HG03520 (cell line): Measurements from ENCODE around the gene MYO9B.

Experiments used
- ATAC-seq: cut with Tn5 transposase; IDR thresholded peaks from one replicate; pipeline ENCODE4 v1.9.1; 2021; ENCODE audit warnings: mild to moderate bottlenecking, moderate library complexity; ENCODE audit not compliant: unreplicated experiment

The MYO9B gene

DNA sequence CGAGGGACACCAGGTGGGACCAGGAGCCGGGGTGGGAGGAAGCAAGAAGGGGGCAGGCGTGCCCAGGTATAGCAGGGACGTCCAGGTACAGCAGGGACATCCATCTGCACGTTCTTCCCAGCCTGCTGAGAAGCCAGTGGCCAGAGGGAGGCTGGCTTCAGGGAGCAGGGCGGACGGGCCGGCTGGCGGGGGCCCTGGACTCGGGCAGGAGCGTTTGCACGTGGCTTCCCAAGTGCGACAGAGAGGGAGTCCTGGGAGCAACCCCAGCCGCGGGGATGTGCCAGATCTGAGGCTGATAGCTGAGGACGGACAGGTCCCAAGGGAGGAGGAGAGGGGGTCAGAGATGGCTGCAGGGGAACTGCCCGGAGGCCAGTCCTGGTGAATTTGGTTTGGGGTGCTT is 36.7 kb downstream of the MYO9B start:
- ATAC-seq, result no peak

DNA sequence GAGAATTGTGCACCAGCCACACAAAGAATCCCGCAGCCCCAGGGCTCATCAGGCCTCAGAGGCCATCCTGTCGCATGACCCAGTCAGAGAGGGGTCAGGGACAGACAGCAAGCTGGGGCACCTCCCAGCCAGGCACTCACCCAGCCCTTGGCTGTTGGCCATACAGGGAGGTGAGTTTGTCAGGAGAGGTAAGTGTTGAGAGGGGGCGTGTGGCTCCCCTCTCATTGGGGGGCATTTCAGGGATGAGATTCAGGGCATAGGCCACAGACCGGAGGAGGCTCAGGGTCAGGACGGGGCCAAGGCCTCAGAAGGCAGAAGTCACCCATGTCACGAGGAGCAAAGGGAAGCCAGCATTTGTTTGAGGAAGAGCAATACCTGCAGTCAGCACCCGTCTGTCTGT is 37.1 kb downstream of the MYO9B start:
- no peak for ATAC-seq

DNA sequence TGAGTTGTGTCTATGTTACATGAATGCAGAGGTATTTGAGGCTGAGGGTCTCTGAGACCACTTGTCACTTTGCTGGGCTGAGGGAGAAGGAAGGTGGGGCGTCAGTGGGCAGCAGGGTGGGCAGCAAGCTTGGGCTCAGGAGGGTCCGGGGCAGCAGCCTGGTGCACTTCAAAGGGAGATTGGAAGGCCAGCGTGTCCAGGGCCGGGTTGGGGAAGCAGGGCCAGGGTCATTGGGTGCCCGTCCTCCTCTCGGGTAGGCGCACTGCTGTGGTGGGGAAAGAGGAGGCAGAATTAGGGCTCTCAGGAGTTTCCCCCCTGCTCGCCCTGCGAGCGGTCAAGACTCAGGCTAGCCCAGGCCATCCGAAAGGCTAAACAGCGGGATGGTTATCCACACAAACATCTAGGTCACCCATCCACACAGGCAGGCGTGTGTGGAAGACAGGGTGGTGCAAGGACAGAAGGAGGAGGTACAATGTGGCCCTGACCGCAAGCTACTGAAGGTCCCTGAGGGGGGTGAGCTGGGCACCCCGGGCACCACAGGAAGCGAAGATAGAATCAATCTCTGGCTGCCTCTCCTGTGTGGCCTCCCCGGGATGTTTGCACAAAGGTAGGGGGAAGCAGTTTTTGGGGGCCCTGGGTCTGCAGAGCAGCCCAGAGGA is 37.7 kb downstream of the MYO9B start:
- ATAC-seq, result no peak

DNA sequence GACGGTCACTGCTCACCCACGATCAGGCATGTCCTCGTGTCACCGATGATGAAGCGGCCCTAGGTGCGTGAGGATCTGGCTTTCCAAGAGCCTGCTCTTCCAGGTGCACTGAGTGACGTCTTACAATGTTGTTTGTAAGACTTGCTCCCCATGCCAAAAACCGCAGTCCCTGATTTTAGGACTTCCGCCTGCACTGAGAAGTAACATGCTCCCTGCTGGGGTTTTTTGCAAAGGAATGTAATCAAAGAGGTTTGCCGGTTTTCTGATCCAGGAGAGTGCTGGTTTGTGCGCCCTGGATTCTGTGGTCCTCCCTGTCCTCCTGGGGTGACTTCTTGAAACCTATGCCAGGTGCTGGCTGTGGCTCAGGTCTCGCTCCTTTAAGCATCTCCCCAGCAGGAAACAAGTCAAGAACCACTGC is 38.8 kb downstream of the MYO9B start:
- no peak for ATAC-seq

DNA sequence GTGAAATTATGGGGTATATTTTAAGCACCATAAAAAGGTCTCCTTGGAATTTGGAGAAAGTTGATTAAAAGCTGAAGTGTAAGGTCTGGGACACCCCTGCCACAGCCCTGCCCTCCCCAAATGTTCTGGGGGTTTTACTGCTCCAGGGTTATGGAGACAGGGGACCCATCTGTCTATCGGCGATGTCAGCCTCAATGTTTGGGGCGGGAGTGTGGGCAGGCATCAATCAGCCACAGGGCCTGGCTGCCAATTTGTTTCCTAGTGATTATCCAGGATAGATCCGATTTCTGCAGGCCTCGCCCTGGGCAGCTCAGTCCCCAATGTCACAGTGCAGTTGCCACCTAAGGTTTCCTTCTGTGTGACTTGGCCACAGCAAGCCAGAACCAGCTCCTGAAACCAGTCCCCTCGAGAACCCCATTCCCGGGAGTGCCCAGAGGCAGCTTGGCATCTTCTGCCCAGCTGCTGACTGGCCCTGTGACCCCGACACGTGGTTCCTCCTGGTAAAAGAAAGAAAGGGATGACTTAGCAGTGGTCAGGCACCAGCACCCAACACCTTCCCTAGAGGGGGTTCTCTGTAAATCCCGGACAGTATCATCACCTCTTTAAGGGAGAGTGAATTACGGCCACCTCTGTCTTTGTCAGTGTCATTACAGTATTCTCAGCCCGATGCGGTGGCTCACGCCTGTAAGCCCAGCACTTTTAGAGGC is 41.6 kb downstream of the MYO9B start:
- ATAC-seq, result no peak

DNA sequence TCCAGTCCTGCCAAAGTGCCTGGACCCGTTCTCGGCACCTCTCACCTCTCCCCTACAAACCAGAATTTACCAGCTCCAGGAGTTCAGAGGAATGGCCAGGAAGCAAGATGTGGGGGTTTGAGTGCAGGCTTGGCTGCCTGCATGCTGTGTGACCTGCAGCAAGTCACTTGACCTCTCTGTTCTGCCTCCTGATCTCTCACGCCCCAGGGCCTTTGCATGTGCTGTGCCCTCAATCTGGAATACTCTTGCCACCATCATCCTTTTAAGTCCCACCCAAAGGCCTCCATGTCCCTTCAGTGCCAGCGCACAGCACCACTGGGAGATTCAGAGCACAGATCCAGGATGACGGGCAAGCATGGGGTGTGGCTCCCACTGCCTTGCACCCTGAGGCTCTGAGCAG is 43.4 kb downstream of the MYO9B start:
- no peak for ATAC-seq

DNA sequence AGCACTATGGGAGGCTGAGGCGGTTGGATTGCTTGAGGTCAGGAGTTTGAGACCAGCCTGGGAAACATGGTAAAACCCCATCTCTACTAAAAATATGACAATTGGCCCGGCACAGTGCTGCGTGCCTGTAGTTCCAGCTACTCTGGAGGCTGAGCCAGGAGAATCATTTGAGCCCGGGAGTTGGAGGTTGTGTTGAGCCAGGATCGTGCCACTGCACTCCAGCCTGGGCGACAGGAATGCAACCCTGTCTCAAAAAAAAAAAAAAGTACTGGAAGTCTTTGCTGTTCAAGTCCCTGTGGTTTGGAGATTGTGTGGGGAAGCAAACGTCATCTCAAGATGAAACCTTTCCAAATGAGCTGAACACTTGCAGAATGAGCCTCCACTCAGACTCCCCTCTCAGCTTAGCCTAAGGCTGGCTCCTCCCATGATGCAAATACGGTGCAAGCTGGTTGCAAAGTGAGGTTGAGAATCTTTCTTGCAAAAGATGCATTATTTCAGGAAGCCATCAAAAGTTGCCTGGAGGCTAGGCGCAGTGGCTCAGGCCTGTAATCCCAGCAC is 46.2 kb downstream of the MYO9B start:
- ATAC-seq, result no peak

DNA sequence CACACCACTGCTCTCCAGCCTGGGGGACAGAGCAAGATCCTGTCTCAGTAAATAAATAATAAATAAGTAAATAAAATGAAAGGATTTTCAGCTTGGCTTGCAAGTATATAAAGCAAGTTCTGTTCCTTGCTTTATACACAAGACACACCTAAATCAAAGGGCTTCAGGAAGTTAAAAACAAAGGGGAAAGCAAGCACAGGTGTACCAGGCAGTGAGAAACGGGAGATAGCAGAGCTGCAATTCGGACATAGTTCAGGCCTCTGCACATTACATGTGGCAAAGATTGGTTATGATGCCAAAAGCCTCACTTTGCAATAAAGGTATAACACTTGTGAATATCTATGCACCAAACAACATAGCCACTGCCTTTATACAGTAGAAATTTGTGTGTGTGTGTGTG is 47.5 kb downstream of the MYO9B start:
- no peak for ATAC-seq

DNA sequence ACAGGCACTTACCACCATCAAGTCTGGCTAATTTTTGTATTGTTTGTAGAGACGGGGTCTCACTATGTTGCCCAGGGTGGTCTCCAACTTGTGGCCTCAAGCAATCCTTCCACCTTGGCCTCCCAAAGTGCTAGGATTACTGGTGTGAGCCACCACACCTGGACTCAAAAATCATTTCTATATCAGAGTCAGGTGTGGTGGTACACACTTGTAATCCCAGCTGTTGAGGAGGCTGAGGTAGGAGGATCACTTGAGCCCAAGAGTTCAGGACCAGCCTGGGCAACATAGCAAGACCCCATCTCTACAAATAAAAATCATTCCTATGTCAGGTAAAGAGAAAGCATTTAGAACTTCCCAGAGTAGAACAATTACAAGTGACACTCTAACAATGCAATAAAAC is 48.4 kb downstream of the MYO9B start:
- ATAC-seq, result no peak

DNA sequence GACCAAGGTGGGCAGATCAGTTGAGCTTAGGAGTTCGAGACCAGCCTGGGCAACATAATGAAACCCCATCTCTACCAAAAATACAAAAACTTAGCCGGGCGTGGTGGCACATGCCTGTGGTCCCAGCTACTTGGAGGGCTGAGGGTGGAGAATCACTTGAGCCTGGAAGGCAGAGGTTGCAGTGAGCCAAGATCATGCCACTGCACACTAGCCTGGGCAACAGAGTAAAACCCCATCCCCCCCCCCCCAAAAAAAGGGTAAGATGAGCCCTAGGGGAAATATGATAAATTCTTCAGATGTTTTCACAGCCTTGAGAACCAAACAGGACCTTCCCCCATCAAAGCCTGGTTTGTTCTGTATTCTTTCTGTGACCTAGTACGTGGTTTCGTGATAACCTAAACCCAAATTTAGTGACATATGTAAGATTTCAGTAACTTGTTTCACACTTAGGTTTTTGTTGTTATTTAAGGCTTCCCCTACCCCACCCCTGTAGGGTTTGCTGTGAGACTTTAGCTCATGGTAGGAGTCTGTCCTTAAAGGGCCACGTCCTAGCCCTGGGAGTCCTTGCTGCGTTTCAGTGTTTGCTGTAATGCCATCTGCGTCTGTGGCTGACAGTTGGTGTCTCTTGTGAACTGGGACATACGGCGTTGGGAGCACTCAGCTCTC is 49.6 kb downstream of the MYO9B start:
- peak; percentile 54 for ATAC-seq

DNA sequence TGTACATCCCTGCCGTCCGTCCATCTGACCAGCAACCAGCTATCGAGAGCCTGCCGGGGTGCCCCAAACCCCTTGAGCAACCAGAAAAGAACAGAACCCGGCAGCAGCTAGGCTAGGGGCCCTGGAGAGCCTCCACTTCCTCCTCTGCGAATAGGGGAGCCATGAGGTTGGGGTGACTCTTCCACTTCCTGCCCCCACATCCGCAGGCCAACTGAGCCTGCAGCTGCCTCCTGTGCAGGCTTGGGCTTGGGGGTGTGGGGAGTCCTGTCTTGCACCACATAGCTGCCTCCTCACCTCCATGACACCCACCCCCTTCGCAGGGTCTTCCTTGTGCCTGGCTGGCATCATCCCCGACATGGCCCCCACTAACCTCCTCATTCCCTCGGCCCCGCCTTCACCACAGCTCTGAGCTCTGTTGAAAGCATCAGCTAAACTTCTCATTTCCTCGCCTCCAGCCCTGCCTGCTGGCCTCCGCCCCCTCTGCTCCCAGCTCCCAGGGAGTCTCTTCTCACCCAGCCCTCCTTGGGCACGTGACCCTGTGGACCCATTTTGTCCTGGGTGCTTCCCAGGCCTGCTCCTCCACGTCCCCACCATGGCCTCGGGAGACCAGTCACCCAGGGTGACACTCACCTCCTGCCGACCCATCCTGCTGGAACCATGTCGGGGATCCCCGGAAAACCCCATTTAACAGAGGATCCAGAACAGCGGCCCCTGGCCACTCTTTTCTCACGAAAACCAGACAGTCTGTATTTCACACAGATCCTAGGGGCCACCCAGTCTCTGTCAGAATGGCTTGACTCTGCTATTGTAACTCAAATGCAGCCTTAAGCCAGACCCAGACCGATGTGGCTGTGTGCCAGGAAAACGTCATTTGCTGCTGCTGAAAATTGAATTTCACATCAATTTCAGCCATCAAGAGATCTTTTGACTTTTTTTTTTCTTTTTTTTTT is 50.4 kb downstream of the MYO9B start:
- ATAC-seq, result peak; percentile 46

DNA sequence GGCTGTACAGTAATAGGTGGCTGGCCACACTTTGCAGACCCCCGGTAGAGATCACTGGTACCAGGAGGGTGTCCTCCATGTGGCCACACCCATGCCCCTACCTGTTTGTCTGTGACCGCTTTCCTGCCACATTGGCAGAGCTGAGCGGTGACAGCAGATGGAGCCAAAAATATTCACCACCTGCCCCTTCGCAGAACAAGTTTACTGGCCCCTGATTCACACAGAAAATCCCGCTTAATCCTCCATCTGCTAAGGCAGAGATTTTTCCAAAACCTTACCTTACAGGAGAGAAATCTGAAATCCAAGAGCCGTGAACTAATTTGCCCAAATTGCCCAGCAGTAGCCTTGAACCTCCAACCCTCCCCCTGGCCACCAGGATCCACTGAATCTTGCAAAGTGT is 52.1 kb downstream of the MYO9B start:
- ATAC-seq, result no peak

DNA sequence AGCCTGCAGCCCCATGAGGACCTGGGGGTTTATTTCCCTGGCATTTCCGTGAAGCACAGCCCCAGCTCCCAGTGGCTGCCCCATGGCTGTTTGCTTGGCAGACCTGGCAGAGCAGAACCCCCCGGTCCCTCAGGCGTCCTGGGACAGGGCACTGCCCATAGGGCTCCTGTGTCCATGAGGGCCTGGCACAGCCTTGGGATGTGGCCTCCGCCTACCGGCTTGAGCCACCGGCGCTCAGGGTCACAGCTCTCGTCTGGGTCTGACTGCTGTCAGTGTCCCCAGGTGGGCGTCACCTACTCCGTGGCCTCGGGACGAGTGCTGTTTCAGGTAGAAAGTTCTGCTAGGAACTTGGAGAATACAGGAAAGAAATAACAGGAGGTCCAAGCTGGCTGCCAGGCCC is 52.8 kb downstream of the MYO9B start:
- ATAC-seq, result no peak

DNA sequence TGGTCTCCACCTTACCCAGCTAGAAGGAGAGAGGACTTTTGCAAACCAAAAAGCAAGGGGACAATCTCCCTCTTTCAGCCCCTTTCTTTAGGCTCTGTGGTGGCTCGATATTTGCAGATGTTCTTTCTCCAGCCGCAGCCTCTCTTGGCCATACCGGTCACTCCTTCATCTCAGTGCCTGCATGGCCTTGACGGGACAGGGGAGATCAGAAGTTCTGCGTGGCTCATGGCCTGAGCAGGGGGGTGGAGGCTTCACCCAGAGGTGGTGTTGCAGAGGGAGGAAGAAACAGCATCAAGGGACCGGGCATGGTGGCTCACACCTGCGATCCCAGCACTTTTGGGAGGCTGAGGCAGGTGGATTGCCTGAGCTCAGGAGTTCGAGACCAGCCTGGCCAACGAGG is 53.2 kb downstream of the MYO9B start:
- ATAC-seq, result no peak

DNA sequence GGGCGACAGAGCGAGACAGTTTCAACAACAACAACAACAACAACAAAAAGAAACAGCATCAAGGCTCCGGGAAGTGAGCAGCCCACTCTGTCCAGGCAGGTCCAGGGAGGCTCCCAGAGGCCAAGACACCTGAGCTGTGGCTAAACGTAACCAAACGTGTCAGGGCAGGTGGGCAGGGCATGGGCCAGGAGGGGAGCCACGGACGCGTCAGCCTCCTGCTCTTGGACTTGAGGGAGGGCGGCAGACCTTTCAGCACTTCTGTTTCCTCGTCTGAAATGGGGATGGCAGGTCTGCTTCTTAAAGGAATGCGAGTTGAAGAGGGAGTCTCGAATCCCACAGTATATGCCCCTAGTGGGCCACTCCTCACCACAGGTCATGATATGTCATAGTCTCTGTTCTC is 53.8 kb downstream of the MYO9B start:
- ATAC-seq, result no peak

DNA sequence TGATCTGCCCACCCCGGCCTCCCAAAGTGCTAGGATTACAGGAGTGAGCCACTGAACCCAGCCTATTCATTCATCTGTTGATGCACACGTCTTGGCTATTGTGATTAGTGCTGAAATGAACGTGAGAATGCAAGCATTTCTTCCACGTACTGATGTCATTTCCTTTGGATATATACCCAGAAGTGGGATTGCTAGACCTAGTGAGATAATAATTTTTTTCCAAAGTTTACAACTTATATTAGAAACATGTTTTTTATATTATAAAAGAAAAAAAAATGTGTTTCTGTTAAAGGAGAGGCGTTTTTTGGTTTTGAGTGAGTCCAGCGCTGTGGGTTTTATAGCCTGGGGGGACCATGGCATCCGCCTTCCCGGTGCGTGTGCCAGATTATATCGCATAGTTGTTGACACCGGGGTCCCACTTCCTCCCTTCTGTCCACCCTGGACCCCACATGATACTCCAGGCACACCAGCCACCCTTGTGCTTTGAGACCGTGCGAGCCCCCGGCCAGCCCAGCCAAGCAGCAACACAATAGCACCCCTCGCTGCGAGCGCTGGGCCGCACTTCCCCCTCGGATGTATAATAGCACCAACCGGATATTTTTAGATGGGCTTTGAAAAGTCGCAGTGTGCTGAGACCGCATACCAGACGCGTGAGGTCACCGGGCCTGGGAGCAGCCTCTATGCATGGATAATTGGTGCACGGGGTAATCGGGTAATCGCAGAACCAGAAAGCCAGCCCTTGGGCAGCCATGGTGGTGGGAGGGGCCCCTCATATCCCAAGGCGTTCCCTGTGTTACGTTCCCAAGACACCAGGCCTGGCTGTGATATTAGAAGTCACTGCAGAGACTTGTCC is 59.6 kb downstream of the MYO9B start:
- peak; percentile 58 for ATAC-seq

DNA sequence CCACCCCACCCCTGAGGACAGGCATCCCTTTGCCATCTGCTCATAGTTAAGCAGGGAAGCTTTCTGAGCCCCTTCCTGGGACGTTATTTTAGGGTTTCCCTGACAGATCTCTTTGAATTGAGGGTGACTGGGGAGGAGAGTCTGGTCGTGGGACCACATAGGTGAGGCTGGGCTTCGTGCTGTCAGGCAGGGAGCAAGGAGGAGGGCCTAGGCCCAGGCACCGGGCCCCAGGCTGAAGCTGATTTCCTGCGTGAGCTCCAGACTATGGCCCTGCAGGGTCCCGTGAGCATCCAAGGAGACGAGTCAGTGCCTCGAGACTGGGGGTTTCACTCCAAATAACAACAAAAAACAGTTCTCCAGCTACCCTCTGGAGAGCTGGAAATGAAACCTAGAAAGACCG is 60.4 kb downstream of the MYO9B start:
- no peak for ATAC-seq

DNA sequence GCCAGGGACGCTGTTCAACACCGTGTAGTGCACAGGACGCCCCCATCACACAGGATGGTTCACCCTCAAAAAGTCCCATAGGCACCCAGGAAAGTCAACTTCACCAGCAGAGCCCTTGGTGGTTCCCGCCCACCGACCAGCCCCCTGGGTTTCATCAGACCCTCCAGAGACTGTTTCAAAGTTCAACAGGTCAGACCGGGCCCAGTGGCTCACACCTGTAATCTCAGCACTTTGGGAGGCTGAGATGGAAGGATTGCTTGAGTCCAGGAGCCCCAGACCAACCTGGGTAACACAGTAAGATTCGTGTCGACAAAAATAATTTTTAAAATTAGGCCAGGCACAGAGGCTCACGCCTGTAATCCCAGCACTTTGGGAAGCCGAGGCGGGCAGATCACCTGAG is 61.0 kb downstream of the MYO9B start:
- no peak for ATAC-seq

DNA sequence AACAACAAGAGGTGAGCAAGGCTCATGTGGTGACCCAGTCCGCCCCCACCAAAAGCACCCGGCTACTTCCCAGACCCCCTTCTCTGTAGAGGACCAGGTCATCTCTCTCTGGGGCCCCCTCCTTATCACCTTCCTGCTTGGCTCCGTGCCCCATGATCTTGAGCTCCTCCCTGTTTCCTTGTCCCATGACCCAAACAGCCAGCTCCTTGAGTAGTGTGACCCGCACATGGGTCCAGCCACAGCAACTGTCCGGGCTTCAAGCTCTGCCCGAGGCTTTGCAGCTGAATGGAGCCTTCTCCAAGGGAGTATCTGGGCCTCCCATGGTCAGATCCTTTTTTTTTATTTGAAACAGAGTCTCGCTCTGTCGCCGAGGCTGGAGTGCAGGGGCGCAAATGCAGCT is 61.8 kb downstream of the MYO9B start:
- no peak for ATAC-seq
